HL-60/S4 treated with phorbol 12-myristate 13-acetate at 8.2 ng/mL for 4 days and 3 days (cell line): ENCODE data around the gene BMAL1.

Experiments used
- in situ Hi-C: fragments of 300-500 bp; cut with MboI; formaldehyde crosslinking; loops from 2 replicates; pipeline ENCODE4 v1.15.0; 2022; ENCODE audit warnings: low sequenced_read_pairs

The BMAL1 gene

DNA sequence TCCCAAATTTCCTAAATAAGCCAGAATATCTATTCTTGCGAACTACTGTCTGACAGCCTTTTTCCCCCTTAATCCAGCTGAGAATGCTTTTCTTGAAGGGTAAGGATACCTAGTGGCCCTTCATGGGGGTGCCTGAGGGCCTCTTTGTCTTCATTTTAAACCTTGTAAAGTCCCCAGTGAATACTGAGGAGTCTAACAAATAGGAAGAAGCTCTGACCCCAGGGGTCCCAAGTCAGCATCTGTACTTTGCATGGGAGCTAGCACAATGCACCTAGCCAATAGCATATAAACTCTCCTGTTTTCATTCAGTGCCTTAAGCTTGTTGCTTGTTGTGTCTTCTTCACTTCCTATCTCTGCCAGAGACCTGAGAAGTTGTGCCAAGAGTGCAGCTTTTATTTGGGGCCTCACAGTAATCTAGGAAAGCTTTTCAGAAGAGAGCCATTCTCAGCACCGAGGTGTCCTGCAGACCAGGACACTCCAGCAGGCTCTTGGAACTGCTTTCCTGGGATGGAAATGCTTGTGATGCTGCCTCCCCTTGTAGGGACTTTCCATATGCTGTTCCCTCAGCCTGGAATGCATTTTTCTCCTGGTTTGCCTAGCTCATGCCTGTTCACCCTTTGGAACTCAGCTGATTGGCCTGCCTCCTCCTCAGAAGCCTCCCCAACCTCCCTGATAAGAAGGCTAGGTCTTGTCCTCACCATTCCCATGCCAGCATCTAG, 37.2 kb downstream of the BMAL1 start:
- in situ Hi-C loops = no loop called here

DNA sequence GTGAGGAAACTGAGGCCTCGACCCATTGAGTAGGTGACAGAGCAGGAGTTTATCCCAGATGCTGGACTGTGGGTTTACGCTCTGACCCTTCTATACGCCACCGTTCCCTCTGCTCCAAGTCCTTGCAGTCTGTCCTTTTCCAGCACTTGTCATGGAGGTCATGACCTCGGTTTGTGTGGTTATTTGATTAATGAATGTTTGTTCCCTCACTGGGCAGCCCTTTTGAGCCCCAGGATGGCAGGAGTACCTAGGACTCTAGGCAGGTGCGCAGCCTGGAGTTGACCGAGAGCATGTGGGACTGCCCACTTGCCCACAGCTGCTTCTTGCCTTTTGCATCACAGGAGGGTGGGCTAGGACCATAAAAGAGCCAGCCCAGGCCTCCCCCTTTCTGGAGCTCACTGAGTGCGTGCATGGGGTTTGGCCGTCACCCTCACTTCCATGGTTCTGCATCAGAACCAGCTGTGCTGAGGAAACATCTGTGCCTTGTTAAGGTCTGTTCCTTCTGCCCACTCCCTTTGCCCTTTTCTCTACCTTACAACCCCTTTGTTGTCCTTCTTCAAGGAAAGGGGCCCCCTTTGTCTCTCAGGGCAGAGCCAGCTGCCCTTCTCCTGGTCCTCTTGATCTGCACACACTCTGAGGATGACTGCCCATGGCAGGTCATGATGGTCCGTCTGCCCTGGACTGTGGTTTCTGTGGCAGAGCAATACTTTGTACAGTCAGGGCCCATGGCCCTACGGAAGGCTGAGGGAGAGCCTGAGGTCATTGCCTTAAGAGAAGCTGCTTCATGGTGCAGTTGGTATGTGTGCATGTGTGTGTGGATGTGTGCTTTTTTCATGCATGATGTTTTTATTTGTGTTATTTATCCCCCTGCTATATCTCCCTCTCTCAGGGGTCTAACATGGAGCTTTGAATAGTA, 38.2 kb downstream of the BMAL1 start:
- in situ Hi-C loops = no loop called here

GRCh38 chr11:13316528-13316961, 39.0 kb downstream of the BMAL1 start:
- in situ Hi-C loops = no loop called here

- in situ Hi-C loops = no loop called here
Measured at GRCh38 chr11:13317293-13318080, 39.9 kb downstream of the BMAL1 start.

GRCh38 chr11:13318498-13319295, 41.1 kb downstream of the BMAL1 start:
- in situ Hi-C loops = no loop called here

GRCh38 chr11:13320688-13321087, 43.1 kb downstream of the BMAL1 start:
- in situ Hi-C loops = no loop called here

DNA sequence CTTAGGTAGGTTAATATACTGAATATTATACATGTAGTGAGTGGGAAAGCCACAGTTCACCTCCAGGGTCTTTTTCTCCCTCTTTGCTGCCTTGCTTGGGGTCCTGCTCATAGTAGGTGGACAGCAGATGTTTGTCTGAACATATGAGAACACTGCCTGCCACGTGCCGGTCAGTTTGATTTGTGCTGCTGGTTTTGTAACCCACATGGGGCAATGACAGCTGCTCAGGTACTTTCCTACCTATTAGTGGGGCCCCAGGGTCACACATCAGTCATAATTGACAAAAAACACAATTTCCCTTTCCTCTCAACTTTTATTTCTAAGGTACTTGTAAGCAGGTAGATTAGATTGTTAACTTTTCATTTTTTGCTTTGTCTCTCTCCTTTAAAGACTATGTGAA, 43.8 kb downstream of the BMAL1 start:
- in situ Hi-C loops = no loop called here

GRCh38 chr11:13324141-13324540, 46.6 kb downstream of the BMAL1 start:
- in situ Hi-C loops = no loop called here

DNA sequence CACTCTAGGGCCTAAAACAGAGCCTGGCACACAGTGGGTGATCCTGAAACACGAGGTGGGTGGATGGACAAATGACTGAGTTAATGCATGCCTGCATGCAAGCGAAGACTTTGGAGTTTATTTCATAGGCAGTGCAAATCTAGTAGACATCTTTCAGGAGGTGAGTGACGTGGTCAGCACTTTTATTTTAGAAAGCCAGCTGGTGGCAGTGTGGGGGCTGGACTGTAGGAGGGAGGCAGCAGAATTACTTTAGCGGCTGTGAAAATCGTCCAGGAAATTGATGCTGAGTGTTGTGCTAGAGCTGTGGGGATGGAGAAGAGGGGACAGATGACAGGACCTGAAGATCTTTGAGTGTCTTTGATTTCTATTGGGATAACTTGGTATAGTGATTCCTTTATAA, 47.1 kb downstream of the BMAL1 start:
- in situ Hi-C loops = loop anchor here (25.0 kb wide), 1 partner anchor 112 kb away; no protein-coding TSS in a partner anchor

DNA sequence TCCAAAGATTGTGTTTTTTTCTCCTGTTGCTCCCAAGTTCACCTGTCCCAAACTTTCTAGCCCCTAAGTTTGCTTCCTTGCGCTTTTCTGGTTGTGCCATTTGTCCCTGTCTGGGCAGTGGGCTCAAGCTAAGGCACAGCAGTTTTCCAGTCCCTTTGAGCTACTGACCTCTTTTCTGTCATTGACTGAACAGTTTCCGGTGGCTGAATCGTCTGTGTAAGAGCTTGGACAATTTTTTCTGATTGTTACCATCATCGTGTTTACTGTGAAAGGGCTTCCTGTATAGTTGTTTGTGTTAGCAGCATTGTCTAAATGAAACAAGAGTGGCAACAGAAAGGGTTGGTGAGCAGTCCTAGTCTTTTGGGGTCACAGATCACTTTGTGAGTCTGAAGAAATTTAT, 49.8 kb downstream of the BMAL1 start:
- in situ Hi-C loops = loop anchor here (25.0 kb wide), 1 partner anchor 115 kb away; no protein-coding TSS in a partner anchor

GRCh38 chr11:13328286-13328685, 50.7 kb downstream of the BMAL1 start:
- in situ Hi-C loops = loop anchor here (25.0 kb wide), 1 partner anchor 116 kb away; no protein-coding TSS in a partner anchor

DNA sequence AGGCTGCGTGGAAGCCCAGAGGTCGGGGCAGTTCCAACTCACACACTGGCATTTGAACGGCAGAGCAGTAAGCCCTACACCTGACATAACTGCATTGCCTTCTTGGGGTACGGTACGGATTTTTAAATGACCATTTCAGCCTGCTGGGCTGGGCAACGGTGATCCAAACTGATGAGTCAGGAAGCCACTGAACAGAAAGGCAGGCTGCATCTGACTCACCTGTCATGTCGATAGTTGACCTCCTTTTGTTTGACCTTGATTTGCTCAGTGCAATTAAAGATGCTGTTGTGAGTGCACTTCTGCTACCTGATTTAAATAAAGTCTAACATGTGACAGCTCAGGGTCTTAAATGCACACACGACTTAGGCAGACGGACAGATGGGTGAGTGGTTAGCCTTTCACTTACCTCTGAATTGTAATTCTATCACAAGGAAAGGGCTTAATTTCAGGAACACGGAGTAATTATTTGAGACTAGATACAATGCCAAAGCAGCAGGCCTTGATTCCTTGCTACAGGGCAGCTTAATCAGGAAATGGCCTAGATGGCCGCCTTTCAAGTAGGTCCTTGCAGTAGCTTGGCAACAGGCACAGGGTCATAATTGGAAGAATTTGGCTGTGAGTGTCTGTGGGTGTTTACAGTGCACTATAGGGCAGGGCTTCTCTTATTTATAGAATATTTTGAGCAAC, 52.2 kb downstream of the BMAL1 start:
- in situ Hi-C loops = loop anchor here (25.0 kb wide), 1 partner anchor 118 kb away; no protein-coding TSS in a partner anchor

GRCh38 chr11:13332124-13332523, 54.5 kb downstream of the BMAL1 start:
- in situ Hi-C loops = loop anchor here (25.0 kb wide), 1 partner anchor 120 kb away; no protein-coding TSS in a partner anchor

DNA sequence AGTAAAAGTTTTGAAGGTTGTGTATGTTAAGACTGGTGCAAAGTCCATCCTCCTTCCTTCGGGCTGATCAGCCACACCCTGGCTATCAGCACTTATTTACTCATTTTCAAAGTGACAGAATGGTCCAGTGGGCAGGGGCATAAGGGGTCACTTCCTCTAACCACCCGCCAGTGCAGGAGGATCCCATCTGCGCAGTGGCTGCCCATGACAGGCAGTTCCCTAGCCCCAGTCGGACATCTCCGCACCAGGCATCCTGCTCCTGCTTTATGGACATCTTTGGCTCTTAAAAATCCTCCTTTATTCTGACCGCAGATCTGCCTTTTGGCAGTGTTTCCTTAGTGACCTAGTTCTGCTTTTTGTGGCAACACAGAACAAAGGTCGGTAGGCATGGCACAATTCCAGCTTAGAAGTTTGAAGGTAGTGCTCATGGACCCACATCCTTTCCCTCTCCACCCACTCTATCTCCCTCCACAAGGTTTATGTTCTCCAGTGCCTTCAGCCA, 55.9 kb downstream of the BMAL1 start:
- in situ Hi-C loops = loop anchor here (25.0 kb wide), 1 partner anchor 121 kb away; no protein-coding TSS in a partner anchor

DNA sequence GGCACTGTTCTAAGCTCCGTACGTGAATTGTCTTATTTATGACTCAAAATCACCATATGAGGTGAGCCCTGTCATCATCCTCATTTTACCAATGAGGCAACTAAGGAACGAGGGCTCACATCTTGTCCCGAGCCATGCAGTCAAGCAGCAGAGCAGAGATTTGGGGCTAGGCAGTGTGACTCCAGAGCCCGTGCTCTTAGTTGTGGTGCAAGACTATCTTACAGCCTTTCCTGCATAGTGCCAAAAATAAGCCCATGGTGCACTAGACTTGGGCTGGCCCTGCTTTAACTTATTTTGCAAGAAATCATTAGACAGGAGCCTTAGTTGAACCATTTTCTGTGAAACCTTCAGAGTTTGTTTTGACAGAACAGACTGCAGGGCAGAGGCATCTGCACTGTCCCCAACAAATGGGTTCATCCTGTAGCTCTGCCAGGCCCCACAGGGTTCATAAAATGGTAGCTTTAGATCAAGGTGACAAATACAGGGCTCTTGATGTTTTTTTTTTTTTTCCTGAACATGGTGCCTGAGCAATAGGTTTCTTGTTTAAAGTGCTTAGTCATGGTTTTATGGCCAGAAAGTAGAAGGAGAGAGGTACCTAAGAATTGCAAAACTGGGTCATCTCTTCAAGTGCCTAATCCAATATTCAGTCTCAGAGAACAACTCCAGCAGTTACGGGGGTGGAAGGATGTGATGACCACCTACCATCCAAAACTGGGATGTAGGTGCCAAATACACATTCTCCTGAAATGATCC, 56.6 kb downstream of the BMAL1 start:
- in situ Hi-C loops = loop anchor here (25.0 kb wide), 1 partner anchor 122 kb away; no protein-coding TSS in a partner anchor

GRCh38 chr11:13335319-13335718, 57.7 kb downstream of the BMAL1 start:
- in situ Hi-C loops = loop anchor here (25.0 kb wide), 1 partner anchor 123 kb away; no protein-coding TSS in a partner anchor

DNA sequence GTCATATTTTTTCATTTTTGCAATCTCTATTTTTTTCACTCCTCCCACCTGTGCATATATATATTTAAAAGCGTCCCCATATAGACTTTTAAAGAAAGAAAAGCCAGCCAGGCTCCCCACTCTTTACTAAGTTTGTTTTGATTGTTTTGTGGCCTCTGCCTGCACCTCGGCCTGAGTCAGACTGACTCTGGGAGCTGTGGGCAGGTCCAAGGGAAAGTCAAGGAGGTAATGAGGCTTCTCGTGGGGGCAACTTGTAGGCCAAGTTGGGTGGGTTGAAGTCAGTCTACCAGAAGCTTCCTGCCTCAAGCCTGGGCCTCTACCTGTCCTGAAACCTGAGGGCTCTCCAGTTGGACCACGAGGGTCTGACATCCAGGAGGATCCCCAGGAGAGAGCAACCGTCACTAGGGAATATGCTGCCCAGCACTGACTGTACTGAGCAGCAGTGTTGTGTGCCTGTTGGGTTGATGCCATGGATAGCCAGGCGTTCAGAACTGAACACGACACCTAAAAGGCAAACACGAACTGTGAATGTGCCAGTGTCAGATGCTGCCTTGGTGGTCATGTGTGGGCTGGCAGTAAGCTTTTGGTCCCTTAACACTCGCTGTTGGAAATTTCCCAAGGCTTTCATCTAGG, 58.8 kb downstream of the BMAL1 start:
- in situ Hi-C loops = loop anchor here (25.0 kb wide), 1 partner anchor 124 kb away; no protein-coding TSS in a partner anchor

GRCh38 chr11:13338019-13338426, 60.4 kb downstream of the BMAL1 start:
- in situ Hi-C loops = loop anchor here (25.0 kb wide), 1 partner anchor 126 kb away; no protein-coding TSS in a partner anchor
